Colonic mucosa (tissue), 4 donors: ENCODE results near the gene RPLP2. TPM values are rescaled to one million over a fixed set of nuclear protein-coding genes. Genes with fewer than 3 reads are reported as not detected.

Source experiments
- DNase-seq: peaks from one replicate; pipeline ENCODE4 v3.0.0-alpha.2; 2020
- H3K27ac ChIP-seq: fragments of 200-600 bp; one replicate; pipeline ENCODE4 v1.8.0; 2021
- H3K27me3 ChIP-seq: fragments of 200-600 bp; one replicate; pipeline ENCODE4 v1.8.0; 2021
- H3K36me3 ChIP-seq: fragments of 200-600 bp; one replicate; pipeline ENCODE4 v1.8.0; 2021
- H3K4me1 ChIP-seq: fragments of 200-600 bp; one replicate; pipeline ENCODE4 v1.8.0; 2021; ENCODE audit warnings: mild to moderate bottlenecking
- H3K4me3 ChIP-seq: fragments of 200-600 bp; one replicate; pipeline ENCODE4 v1.8.0; 2021
- H3K9ac ChIP-seq, 2 donors: one replicate each; pipeline ENCODE4 v1.7.0; 2013; ENCODE audit warnings: control low read depth in 2 of 2, low read depth in 2 of 2, low read length in 2 of 2
- H3K9me3 ChIP-seq: fragments of 200-600 bp; one replicate; pipeline ENCODE4 v1.8.0; 2021
- intact Hi-C: fragments of 100-400 bp; cut with DNase I; formaldehyde crosslinking; loops from one replicate; pipeline ENCODE4 v1.14.1; 2022
- total RNA-seq, 2 donors: library from RNA; stranded (reverse); fragmentation: NEBNext Ultra II Directional in 1 of 2; extraction: Animal tissue kit (Norgen Biotek cat#: 25700) in 1 of 2; gene quantifications; one replicate each; pipeline ENCODE4 v1.2.1, GENCODE V29; 2021
- TF ChIP-seq, protein P1 (sequence below): fragments of 200-600 bp; IDR thresholded peaks from one replicate; pipeline ENCODE4 v1.8.0; 2022; ENCODE audit warnings: antibody characterized with exemption, mild to moderate bottlenecking
- donor health status: healthy.
- donor health status: DM: no; HTN: no; CAD: no.
- donor health status: DM: no; HTN: no; CAD: no.

Gene RPLP2
- total RNA-seq, 2 donors from 2014 or later, result 2,068 to 2,303 TPM

DNA sequence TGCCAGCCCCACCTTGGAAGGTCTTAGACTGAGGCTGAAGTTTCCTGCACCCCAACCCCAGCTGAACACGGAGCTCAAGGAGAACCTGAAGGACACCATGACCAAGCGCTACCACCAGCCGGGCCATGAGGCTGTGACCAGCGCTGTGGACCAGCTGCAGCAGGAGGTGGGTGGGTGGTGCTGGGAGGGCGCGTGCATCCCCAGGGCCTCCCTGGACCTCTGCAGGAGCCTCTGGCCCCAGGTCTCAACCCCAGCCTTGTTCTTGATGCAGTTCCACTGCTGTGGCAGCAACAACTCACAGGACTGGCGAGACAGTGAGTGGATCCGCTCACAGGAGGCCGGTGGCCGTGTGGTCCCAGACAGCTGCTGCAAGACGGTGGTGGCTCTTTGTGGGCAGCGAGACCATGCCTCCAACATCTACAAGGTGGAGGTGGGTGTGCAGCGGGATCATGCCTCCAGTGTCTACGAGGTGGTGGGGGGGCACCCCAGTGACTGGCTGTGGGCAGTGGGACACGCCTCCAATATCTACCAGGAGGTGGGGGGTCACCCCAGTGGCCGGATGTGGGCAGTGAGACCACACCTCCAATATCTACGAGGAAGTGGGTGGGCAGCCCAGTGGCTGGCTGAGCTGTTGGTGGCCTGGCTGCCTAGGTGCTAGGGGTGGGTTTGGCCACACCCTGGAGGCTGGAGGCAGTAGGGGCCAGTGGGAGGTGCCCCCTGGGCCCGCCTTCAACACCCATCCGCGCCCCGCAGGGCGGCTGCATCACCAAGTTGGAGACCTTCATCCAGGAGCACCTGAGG, 27.6 kb downstream of the RPLP2 start:
- Histone ChIP-seq H3K36me3 (peaks cover 21% of the 10 kb centered on the region), H3K4me1 (peaks cover 31% of the 10 kb centered on the region), H3K4me3 (no peak overlapping the region), H3K27me3 (no peaks in the 10 kb centered on the region), H3K9me3 (no peaks in the 10 kb centered on the region), H3K27ac (no peak overlapping the region), H3K9ac (peak overlapping the region in 1 of 2 donors; percentile 19)
- intact Hi-C loops, result no loop called here
- TF ChIP-seq, protein P1, sequence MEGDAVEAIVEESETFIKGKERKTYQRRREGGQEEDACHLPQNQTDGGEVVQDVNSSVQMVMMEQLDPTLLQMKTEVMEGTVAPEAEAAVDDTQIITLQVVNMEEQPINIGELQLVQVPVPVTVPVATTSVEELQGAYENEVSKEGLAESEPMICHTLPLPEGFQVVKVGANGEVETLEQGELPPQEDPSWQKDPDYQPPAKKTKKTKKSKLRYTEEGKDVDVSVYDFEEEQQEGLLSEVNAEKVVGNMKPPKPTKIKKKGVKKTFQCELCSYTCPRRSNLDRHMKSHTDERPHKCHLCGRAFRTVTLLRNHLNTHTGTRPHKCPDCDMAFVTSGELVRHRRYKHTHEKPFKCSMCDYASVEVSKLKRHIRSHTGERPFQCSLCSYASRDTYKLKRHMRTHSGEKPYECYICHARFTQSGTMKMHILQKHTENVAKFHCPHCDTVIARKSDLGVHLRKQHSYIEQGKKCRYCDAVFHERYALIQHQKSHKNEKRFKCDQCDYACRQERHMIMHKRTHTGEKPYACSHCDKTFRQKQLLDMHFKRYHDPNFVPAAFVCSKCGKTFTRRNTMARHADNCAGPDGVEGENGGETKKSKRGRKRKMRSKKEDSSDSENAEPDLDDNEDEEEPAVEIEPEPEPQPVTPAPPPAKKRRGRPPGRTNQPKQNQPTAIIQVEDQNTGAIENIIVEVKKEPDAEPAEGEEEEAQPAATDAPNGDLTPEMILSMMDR, result no peak
- DNase-seq, result no peak

DNA sequence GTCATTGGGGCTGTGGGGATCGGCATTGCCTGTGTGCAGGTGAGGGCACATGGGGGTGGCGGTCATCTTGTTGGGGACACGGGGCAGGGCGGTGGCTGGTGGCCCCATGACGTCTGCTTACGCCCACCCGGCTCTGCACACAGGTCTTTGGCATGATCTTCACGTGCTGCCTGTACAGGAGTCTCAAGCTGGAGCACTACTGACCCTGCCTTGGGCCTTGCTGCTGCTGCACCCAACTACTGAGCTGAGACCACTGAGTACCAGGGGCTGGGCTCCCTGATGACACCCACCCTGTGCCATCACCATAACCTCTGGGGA, 28.2 kb downstream of the RPLP2 start:
- Histone ChIP-seq H3K9ac (no peak overlapping the region), H3K9me3 (no peaks in the 10 kb centered on the region), H3K27me3 (no peaks in the 10 kb centered on the region), H3K4me3 (no peak overlapping the region), H3K36me3 (peaks cover 21% of the 10 kb centered on the region), H3K27ac (no peak overlapping the region), H3K4me1 (peaks cover 30% of the 10 kb centered on the region)
- no peak for DNase-seq
- intact Hi-C loops, result no loop called here
- TF ChIP-seq, protein P1, result no peak

DNA sequence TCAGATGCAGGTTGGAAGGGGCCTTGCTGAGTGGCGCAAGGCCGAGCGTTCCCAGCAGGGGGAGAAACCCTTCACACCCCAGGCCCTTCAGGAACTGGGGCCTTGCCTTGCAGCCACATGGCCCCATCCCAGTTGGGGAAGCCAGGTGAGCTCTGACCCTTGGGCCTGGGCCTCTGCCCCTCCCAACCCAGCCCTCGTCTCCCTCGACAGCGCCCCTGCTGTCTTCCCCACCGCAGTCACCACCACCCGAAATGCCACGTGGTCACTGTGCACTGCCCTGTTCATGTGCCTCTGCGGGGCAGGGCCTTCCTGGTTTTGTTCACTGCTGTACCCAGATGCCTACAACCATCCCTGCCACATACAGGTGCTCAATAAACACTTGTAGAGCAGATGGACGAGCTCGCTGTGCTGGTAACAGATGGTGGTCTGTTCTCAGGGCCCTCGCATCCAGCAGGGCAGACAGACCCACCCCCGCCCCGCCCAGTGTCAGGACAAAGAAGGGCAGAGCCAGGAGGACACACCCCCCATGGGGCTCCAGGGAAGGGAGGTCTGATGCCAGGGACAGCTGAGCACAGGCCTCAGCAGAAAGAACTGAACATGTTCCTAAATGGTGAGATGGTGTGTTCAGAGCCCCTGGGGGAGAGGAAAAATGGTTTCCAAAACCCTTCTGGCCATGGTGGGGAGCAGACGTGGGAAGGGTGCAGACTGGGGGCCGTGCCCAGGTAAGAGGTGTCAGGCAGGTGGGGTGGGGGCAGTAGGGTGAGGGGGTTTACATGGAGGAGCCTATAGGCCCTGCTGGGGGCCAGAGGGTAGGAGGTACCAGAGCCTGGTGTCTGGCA, 28.9 kb downstream of the RPLP2 start:
- Histone ChIP-seq H3K27ac (no peak overlapping the region), H3K27me3 (no peaks in the 10 kb centered on the region), H3K9me3 (no peaks in the 10 kb centered on the region), H3K4me3 (no peak overlapping the region), H3K36me3 (peaks cover 21% of the 10 kb centered on the region), H3K9ac (no peak overlapping the region), H3K4me1 (peaks cover 35% of the 10 kb centered on the region)
- peak; percentile 67 for DNase-seq
- TF ChIP-seq, protein P1, result no peak
- intact Hi-C loops, result no loop called here

DNA sequence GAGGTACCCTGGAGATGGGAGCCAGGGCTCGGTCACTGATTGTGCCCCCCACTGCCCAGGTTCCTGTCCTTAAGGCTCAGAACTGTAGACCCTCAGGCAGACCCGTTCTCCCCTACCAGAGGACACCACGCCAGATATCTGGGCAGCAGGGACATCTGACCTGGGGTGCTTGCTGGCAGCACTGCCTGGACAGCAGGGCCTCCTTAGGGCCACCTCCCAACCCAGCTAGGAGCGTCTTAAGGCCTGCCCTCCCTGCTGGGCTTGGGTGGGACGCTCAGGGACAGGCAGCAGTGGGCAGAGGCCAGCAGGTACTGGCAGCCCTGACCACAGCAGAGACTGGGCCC, 29.5 kb downstream of the RPLP2 start:
- TF ChIP-seq, protein P1, result no peak
- intact Hi-C loops, result no loop called here
- Histone ChIP-seq H3K9ac (no peak overlapping the region), H3K4me1 (peaks cover 29% of the 10 kb centered on the region), H3K9me3 (no peaks in the 10 kb centered on the region), H3K27me3 (no peaks in the 10 kb centered on the region), H3K4me3 (no peak overlapping the region), H3K36me3 (peaks cover 21% of the 10 kb centered on the region), H3K27ac (no peak overlapping the region)
- DNase-seq, result no peak

DNA sequence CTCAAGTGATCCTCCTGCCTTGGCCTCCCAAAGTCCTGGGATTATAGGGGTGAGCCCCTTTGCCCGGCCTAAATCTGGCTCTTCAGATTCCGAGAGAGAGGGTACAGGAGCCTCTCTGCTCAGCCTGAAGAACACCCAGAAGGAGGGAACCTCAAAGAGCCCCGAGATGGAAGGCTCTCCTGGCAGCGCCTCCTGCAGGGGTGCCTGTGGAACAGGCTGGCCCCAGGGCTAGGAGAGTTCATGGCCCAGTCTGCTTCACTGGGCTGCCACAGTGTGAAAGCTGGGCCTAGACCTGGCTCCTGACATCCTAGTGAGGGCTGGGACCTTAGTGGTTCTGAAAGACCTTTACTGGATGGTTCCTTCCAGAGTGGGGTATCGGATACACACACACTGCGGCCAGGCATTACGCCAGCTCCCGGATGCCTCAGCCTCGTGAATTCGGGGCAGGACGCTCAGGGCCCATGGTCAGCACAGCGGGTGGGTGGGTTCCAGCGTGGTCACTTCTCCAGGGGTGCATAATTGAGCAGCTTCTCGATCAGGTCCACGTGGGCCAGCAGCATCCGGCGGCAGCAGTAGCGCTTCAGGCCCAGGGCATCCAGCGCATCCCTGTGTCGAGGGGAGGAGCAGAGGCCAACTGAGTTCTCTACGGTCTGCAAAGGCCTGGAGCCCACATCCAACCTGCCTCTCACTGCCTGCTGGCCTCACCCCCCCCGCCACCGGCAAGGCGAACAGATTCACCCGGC, 30.3 kb downstream of the RPLP2 start:
- Histone ChIP-seq H3K27ac (no peak overlapping the region), H3K9ac (no peak overlapping the region), H3K4me1 (peaks cover 27% of the 10 kb centered on the region), H3K36me3 (peaks cover 21% of the 10 kb centered on the region), H3K9me3 (no peaks in the 10 kb centered on the region), H3K27me3 (no peaks in the 10 kb centered on the region), H3K4me3 (no peak overlapping the region)
- DNase-seq, result no peak
- TF ChIP-seq, protein P1, result no peak
- intact Hi-C loops, result no loop called here
